Prostate gland (tissue), 2 donors: ENCODE data around the gene RYR2. TPM values are rescaled to one million over a fixed set of nuclear protein-coding genes. Genes with fewer than 3 reads are reported as not detected.

Source experiments
- DNase-seq: peaks from one replicate; pipeline ENCODE4 v3.0.0-alpha.2; 2019; ENCODE audit warnings: low spot score
- H3K27ac ChIP-seq, 2 donors: fragments of 200-600 bp; sonication (generic); 2 replicates each; pipeline ENCODE4 v1.5.1; 2017 to 2019
- H3K27me3 ChIP-seq: fragments of 200-600 bp; sonication (generic); replicated peaks from 2 replicates; pipeline ENCODE4 v1.5.1; 2019; ENCODE audit not compliant: insufficient read depth
- H3K36me3 ChIP-seq, 2 donors: fragments of 200-600 bp; sonication (generic); 1 replicate in 1 of 2; 2 replicates in 1 of 2; pipeline versions ENCODE4 v1.5.1 to v1.8.1; 2017 to 2019
- H3K4me1 ChIP-seq: fragments of 200-600 bp; sonication (generic); replicated peaks from 2 replicates; pipeline ENCODE4 v1.5.1; 2019
- H3K4me3 ChIP-seq, 2 donors: fragments of 200-600 bp; sonication (generic); 2 replicates each; pipeline ENCODE4 v1.5.1; 2017 to 2019
- H3K9me3 ChIP-seq: fragments of 200-600 bp; sonication (generic); 2 replicates; pipeline ENCODE4 v1.5.1; 2017
- CTCF ChIP-seq, 4 experiments: fragments of 200-600 bp in 2 of 4; fragments of 450-650 bp in 2 of 4; sonication (generic) in 2 of 4; IDR thresholded peaks; 1 replicate in 3 of 4; 2 replicates in 1 of 4; pipeline ENCODE4 v1.5.1; 2016 to 2019; ENCODE audit warnings: antibody characterized with exemption in 4 of 4, mild to moderate bottlenecking in 2 of 4, moderate library complexity in 2 of 4
- POLR2A ChIP-seq: fragments of 450-650 bp; IDR thresholded peaks from one replicate; pipeline ENCODE4 v1.6.1; 2016; ENCODE audit warnings: antibody characterized with exemption, mild to moderate bottlenecking
- POLR2AphosphoS5 ChIP-seq: sonication (generic); formaldehyde crosslinking; IDR thresholded peaks from one replicate; pipeline ENCODE4 v1.6.1; 2017; ENCODE audit warnings: antibody characterized with exemption
- WGBS: methylation state at CpG from one replicate; pipeline ENCODE4 v1.1.5; 2018; 5-methylcytosine and 5-hydroxymethylcytosine counted together
- intact Hi-C: fragments of 100-400 bp; cut with DNase I; formaldehyde crosslinking; loops from one replicate; pipeline ENCODE4 v1.14.2; 2022
- total RNA-seq, 2 donors: library from RNA; depleted of rRNA; stranded (reverse); fragments of >200 nt; gene quantifications; one replicate each; pipeline ENCODE4 v1.1.0, GENCODE V29; 2016

Gene RYR2
- total RNA-seq, 2 donors from 2014 or later, result 2.9 to 6.7 TPM

DNA sequence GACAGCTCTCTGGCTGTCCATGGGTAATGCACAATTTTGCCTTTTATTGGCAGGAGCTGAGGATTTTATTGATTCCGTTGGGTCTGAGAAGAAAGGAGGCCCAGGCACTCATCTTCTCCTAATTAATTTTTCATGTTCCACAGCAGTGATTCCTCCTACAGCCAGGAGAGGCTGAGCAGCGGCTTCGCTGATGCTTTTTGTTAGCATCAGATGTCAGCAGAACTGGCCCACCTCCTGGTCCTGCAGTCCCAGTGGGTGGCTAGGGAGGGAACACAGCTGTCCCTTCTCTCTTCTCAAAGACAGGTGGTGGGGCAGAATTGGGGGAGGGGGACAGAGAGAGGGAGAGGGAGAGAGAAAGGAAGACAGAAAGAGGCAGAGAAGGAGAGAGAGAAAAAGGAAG is 43.4 kb upstream of the RYR2 start:
- no peaks in the 10 kb centered on the region for H3K27me3 ChIP-seq
- no peak overlapping the region for H3K27ac ChIP-seq
- H3K36me3 ChIP-seq, result no peaks in the 10 kb centered on the region
- intact Hi-C loops, result no loop called here
- 51% methylated on average over 3 of the region's 3 CpGs for WGBS
- TF ChIP-seq CTCF (IDR thresholded peaks at IDR 0.05), result no peak
- TF ChIP-seq POLR2AphosphoS5, result no peak
- no peak for TF ChIP-seq POLR2A
- no peaks in the 10 kb centered on the region for H3K9me3 ChIP-seq
- DNase-seq, result no peak
- H3K4me3 ChIP-seq, result no peak overlapping the region
- H3K4me1 ChIP-seq, result no peaks in the 10 kb centered on the region

GRCh38 chr1:237000191-237000590 is 41.8 kb upstream of the RYR2 start:
- 98% methylated on average over 4 of the region's 4 CpGs for WGBS
- H3K9me3 ChIP-seq, result no peaks in the 10 kb centered on the region
- TF ChIP-seq POLR2AphosphoS5, result no peak
- no peak for TF ChIP-seq CTCF (IDR thresholded peaks at IDR 0.05)
- TF ChIP-seq POLR2A, result no peak
- no peaks in the 10 kb centered on the region for H3K27me3 ChIP-seq
- intact Hi-C loops, result no loop called here
- no peak overlapping the region for H3K4me3 ChIP-seq
- no peak for DNase-seq
- no peak overlapping the region for H3K27ac ChIP-seq
- H3K36me3 ChIP-seq, result no peaks in the 10 kb centered on the region
- H3K4me1 ChIP-seq, result no peaks in the 10 kb centered on the region

DNA sequence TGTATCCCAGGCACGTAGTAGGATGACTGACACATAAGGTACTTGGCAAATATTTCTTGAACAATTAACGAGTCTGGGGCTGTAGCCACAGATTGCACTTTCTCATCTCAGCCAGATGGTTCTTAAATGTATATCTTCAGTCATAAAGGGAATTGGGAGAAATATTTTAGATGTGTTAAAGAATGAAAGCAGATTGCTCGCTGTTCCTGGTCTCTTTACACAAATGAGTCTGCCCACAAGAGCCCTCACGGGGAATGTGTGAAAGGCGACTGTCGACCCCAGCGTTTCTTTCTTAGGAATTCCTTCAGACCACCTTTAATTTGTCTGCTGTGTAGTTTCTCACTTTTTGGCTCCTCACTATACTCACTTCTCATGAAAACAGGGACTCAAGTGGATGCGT is 38.5 kb upstream of the RYR2 start:
- Histone ChIP-seq H3K4me1 (no peaks in the 10 kb centered on the region), H3K36me3 (no peaks in the 10 kb centered on the region), H3K27me3 (no peaks in the 10 kb centered on the region), H3K27ac (no peak overlapping the region), H3K9me3 (no peaks in the 10 kb centered on the region), H3K4me3 (no peak overlapping the region)
- intact Hi-C loops, result no loop called here
- no peak for DNase-seq
- TF ChIP-seq POLR2A (no peak), CTCF (IDR thresholded peaks at IDR 0.05) (no peak), POLR2AphosphoS5 (no peak)
- 78% methylated on average over 8 of the region's 8 CpGs for WGBS

GRCh38 chr1:237004116-237004515 is 37.9 kb upstream of the RYR2 start, which contains the start of gene MT1HL1:
Gene MT1HL1 (minus strand): TSS chr1:237004441. CDS start chr1:237004372, 69 bp downstream.
- 93% methylated on average over 18 of the region's 18 CpGs for WGBS
- no peak for DNase-seq
- H3K27me3 ChIP-seq, result no peaks in the 10 kb centered on the region
- TF ChIP-seq CTCF (IDR thresholded peaks at IDR 0.05) (no peak), POLR2AphosphoS5 (no peak), POLR2A (no peak)
- H3K9me3 ChIP-seq, result no peaks in the 10 kb centered on the region
- no peaks in the 10 kb centered on the region for H3K36me3 ChIP-seq
- intact Hi-C loops, result no loop called here
- no peaks in the 10 kb centered on the region for H3K4me1 ChIP-seq
- H3K4me3 ChIP-seq, result no peak within 1 kb of the TSS
- H3K27ac ChIP-seq, result no peak within 1 kb of the TSS

- TF ChIP-seq CTCF (IDR thresholded peaks at IDR 0.05) (no peak), POLR2AphosphoS5 (no peak), POLR2A (no peak)
- WGBS, result 29% methylated on average over 4 of the region's 4 CpGs
- Histone ChIP-seq H3K27me3 (no peaks in the 10 kb centered on the region), H3K9me3 (no peaks in the 10 kb centered on the region), H3K4me3 (no peak overlapping the region), H3K4me1 (no peaks in the 10 kb centered on the region), H3K36me3 (no peaks in the 10 kb centered on the region), H3K27ac (no peak overlapping the region)
- intact Hi-C loops, result no loop called here
- no peak for DNase-seq
These were observed 36.3 kb upstream of the RYR2 start for GRCh38 chr1:237005674-237006073.
